ENCODE data around the gene ARHGEF6.

ARHGEF6 gene

GRCh38 chrX:136643243-136643642, 137.5 kb downstream of the ARHGEF6 start:
- no peak for DNase-seq

GRCh38 chrX:136639506-136640176, 141.1 kb downstream of the ARHGEF6 start:
- no peak for DNase-seq

- no peak for DNase-seq
These were observed 144.6 kb downstream of the ARHGEF6 start for GRCh38 chrX:136636121-136636520.

- no peak for DNase-seq
These were observed 145.5 kb downstream of the ARHGEF6 start for GRCh38 chrX:136635235-136635634.

GRCh38 chrX:136630881-136631280, 149.9 kb downstream of the ARHGEF6 start:
- no peak for DNase-seq

GRCh38 chrX:136629084-136629750, 151.5 kb downstream of the ARHGEF6 start:
- no peak for DNase-seq

- no peak for DNase-seq
These were observed 153.3 kb downstream of the ARHGEF6 start for GRCh38 chrX:136627409-136627808.

GRCh38 chrX:136626891-136627290, 153.8 kb downstream of the ARHGEF6 start:
- DNase-seq, result no peak

GRCh38 chrX:136626237-136626636, 154.5 kb downstream of the ARHGEF6 start:
- DNase-seq, result no peak

- DNase-seq, result no peak
These were observed 155.5 kb downstream of the ARHGEF6 start for GRCh38 chrX:136625246-136625645.

GRCh38 chrX:136623396-136623795, 157.3 kb downstream of the ARHGEF6 start:
- no peak for DNase-seq

GRCh38 chrX:136622568-136622967, 158.2 kb downstream of the ARHGEF6 start:
- no peak for DNase-seq

- DNase-seq, result no peak
These were observed 160.0 kb downstream of the ARHGEF6 start for GRCh38 chrX:136620780-136621179.

GRCh38 chrX:136619899-136620505, 160.7 kb downstream of the ARHGEF6 start:
- DNase-seq, result peak; percentile 29

- DNase-seq, result peak; percentile 29
These were observed 163.6 kb downstream of the ARHGEF6 start for GRCh38 chrX:136616987-136617685.

Data from activated naive CD4-positive, alpha-beta T cell treated with anti-CD3 and anti-CD28 coated beads, Interleukin-2, amount 50 U/mL, for 16 hours (primary cell).